Sigmoid colon (tissue), 7 donors: Measurements from ENCODE around the gene CLEC4D. TPM values are rescaled to one million over a fixed set of nuclear protein-coding genes. Genes with fewer than 3 reads are reported as not detected.
"Not testable (repeated sequence)": the region's sequence is repeated elsewhere in the genome, so short reads cannot be mapped to it uniquely, and the experiment has no call there.

ENCODE experiments used
- DNase-seq: peaks from one replicate; pipeline ENCODE4 v3.0.0-alpha.2; 2019
- H3K27ac ChIP-seq, 4 donors: fragments of 200-600 bp; sonication (generic); one replicate each; pipeline ENCODE4 v1.5.1; 2016 to 2019; ENCODE audit warnings: mild to moderate bottlenecking in 1 of 4
- H3K27me3 ChIP-seq, 3 donors: fragments of 200-600 bp; sonication (generic); one replicate each; pipeline ENCODE4 v1.5.1; 2019; ENCODE audit warnings: mild to moderate bottlenecking in 1 of 3
- H3K36me3 ChIP-seq, 4 donors: fragments of 200-600 bp; sonication (generic); one replicate each; pipeline ENCODE4 v1.5.1; 2016 to 2019
- H3K4me1 ChIP-seq, 4 donors: fragments of 200-600 bp; sonication (generic); one replicate each; pipeline ENCODE4 v1.5.1; 2017 to 2019
- H3K4me3 ChIP-seq, 4 donors: fragments of 200-600 bp; sonication (generic); one replicate each; pipeline ENCODE4 v1.5.1; 2017 to 2019; ENCODE audit warnings: mild to moderate bottlenecking in 2 of 4, moderate library complexity in 1 of 4
- H3K9me3 ChIP-seq, 4 donors: fragments of 200-600 bp in 3 of 4; sonication (generic) in 3 of 4; one replicate each; pipeline versions ENCODE4 v1.5.1 to v1.6.1; 2013 to 2019
- EP300 ChIP-seq, 4 donors: sonication (generic); formaldehyde crosslinking; IDR thresholded peaks; one replicate each; pipeline ENCODE4 v1.6.1; 2017; ENCODE audit warnings: antibody characterized with exemption in 4 of 4
- POLR2A ChIP-seq, 2 donors: fragments of 450-650 bp; IDR thresholded peaks; one replicate each; pipeline ENCODE4 v1.6.1; 2016; ENCODE audit warnings: antibody characterized with exemption in 2 of 2, mild to moderate bottlenecking in 2 of 2, moderate library complexity in 2 of 2
- POLR2AphosphoS5 ChIP-seq, 4 donors: sonication (generic); formaldehyde crosslinking; IDR thresholded peaks; one replicate each; pipeline ENCODE4 v1.6.1; 2017; ENCODE audit warnings: antibody characterized with exemption in 4 of 4
- WGBS, 2 donors: extraction: QIAGEN DNeasy Blood & Tissue Kit; methylation state at CpG; one replicate each; pipeline ENCODE4 v1.1.7; 2013; 5-methylcytosine and 5-hydroxymethylcytosine counted together
- intact Hi-C: fragments of 100-400 bp; cut with DNase I; formaldehyde crosslinking; loops from one replicate; pipeline ENCODE4 v1.15.1; 2023
- polyA plus RNA-seq, 3 donors: library from polyadenylated mRNA; stranded (reverse); fragments of 200-250 nt; gene quantifications; one replicate each; pipeline ENCODE4 v1.2.3, GENCODE V29; 2013
- small RNA-seq, 3 donors: library from RNA; depleted of rRNA; stranded (forward); fragments of <200 nt; gene quantifications; one replicate each; pipeline ENCODE3, GENCODE V24; 2016
- total RNA-seq, 4 donors: library from RNA; depleted of rRNA; stranded (reverse); fragments of >200 nt; gene quantifications; one replicate each; pipeline ENCODE4 v1.1.0, GENCODE V29; 2016
- TF ChIP-seq, protein P1 (sequence below), 4 experiments: fragments of 450-650 bp in 3 of 4; fragments of 200-600 bp in 1 of 4; IDR thresholded peaks; one replicate each; pipeline ENCODE4 v1.5.1; 2016 to 2019; ENCODE audit warnings: antibody characterized with exemption in 4 of 4, mild to moderate bottlenecking in 3 of 4, moderate library complexity in 2 of 4
- donor health status: healthy with polysubstance abuse.
- donor health status: Bipolar disorder and iron deficiency.
- donor health status: healthy.

CLEC4D gene
- total and polyA plus RNA-seq, 7 donors, result 0.12 to 0.55 (median 0.29) TPM; not detected in 3

DNA sequence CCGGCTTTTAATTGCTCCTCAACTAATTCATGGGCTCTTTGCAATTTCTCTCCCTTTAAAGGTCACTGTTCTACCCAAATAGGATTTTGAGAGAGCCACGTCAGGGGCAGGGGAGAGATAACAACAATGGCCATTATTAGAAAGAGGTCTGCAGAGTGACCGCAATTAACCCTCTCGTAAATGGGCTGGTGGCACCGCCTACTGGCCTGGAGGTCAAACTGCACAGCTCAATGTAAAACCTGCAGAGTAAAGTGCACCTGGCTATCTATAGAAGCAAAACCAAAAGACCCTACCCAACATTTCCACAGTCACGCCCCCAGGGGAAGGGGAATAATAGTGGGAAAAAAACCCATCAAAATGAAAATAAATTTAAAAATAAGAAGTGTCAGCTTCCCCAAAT, 49.0 kb downstream of the CLEC4D start:
- intact Hi-C loops, result no loop called here
- no peaks in the 10 kb centered on the region for H3K36me3 ChIP-seq
- WGBS, 2 donors, result 72 to 90% methylated on average over 6 of the region's 6 CpGs
- no peaks in the 10 kb centered on the region for H3K4me1 ChIP-seq
- H3K4me3 ChIP-seq, result no peak overlapping the region
- H3K27ac ChIP-seq, result no peak overlapping the region
- no peaks in the 10 kb centered on the region for H3K9me3 ChIP-seq
- DNase-seq, result no peak
- TF ChIP-seq EP300 (IDR thresholded peaks at IDR 0.05) (no peak), POLR2A (IDR thresholded peaks at IDR 0.05) (no peak), POLR2AphosphoS5 (IDR thresholded peaks at IDR 0.05) (no peak)
- TF ChIP-seq, protein P1, sequence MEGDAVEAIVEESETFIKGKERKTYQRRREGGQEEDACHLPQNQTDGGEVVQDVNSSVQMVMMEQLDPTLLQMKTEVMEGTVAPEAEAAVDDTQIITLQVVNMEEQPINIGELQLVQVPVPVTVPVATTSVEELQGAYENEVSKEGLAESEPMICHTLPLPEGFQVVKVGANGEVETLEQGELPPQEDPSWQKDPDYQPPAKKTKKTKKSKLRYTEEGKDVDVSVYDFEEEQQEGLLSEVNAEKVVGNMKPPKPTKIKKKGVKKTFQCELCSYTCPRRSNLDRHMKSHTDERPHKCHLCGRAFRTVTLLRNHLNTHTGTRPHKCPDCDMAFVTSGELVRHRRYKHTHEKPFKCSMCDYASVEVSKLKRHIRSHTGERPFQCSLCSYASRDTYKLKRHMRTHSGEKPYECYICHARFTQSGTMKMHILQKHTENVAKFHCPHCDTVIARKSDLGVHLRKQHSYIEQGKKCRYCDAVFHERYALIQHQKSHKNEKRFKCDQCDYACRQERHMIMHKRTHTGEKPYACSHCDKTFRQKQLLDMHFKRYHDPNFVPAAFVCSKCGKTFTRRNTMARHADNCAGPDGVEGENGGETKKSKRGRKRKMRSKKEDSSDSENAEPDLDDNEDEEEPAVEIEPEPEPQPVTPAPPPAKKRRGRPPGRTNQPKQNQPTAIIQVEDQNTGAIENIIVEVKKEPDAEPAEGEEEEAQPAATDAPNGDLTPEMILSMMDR (IDR thresholded peaks at IDR 0.05), result no peak
- no peaks in the 10 kb centered on the region for H3K27me3 ChIP-seq

DNA sequence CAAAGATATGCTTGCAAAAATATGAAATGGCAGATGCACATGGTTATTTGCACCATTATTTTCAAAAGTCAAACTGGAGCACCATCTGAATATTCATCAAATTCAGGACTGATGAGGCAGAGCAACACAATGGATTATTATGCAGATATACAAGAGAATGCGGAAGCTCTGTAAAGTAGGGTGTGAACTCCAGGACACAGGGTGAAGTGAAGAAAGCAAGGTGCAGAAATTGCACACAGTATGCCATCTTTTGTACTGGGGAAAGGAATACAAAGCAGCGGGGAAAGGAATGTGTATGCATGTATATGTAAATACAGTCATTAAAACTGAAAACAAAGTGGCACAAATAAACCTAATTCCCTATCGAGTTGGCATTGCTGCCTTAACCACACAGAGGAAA, 50.1 kb downstream of the CLEC4D start:
- Histone ChIP-seq H3K4me3 (no peak overlapping the region), H3K4me1 (no peaks in the 10 kb centered on the region), H3K36me3 (no peaks in the 10 kb centered on the region), H3K27ac (no peak overlapping the region), H3K9me3 (no peaks in the 10 kb centered on the region), H3K27me3 (no peaks in the 10 kb centered on the region)
- TF ChIP-seq POLR2A (IDR thresholded peaks at IDR 0.05) (no peak), EP300 (IDR thresholded peaks at IDR 0.05) (no peak), POLR2AphosphoS5 (IDR thresholded peaks at IDR 0.05) (no peak)
- TF ChIP-seq, protein P1 (IDR thresholded peaks at IDR 0.05), result no peak
- no peak for DNase-seq
- intact Hi-C loops, result no loop called here
- 71 to 76% methylated on average over 3 of the region's 3 CpGs for WGBS, 2 donors

DNA sequence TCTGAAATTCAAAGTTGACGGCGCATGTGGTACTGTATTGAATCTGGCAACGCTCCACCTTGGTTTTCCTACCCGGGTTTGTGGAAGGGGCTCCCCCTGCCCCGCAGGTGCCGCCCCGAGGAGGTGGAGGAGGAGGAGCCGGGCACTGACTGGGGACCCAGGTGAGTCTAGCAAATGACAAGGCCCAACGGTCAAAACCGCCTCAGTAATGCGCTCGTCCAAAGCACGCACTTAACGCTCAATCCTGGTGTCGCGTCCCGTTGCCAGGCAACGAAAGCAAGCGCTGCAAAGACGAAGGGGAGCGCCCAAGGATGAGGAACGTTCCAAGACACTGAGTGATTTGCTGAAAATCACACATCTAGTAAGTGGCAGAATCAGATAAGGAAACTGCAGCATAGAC, 51.4 kb downstream of the CLEC4D start:
- Histone ChIP-seq H3K9me3 (no peaks in the 10 kb centered on the region), H3K36me3 (no peaks in the 10 kb centered on the region), H3K27ac (no peak overlapping the region), H3K4me1 (no peaks in the 10 kb centered on the region), H3K27me3 (no peaks in the 10 kb centered on the region), H3K4me3 (no peak overlapping the region)
- WGBS, 2 donors, result 70 to 81% methylated on average over 22 of the region's 22 CpGs
- no peak for DNase-seq
- no peak for TF ChIP-seq POLR2A (IDR thresholded peaks at IDR 0.05)
- TF ChIP-seq, protein P1 (IDR thresholded peaks at IDR 0.05), result no peak
- TF ChIP-seq POLR2AphosphoS5 (IDR thresholded peaks at IDR 0.05), result no peak
- no peak for TF ChIP-seq EP300 (IDR thresholded peaks at IDR 0.05)
- intact Hi-C loops, result no loop called here

DNA sequence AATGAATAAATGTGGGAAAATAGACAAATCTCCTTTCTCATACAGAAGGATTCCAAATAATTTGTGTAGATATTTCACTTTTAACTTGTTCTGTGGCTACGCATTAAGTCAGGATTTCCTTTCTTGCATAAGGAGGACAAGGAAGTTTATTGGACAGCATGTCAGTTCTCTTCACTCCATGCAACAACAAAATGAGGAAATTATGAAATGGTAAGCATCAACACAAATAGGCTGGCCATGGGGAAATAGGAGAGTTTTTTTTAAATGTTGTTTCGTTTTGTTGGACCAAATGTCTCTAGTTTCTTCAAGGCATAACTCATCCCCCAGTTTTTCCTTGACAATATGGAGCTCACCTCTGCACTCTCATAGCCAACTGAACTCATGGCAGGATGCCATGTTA, 52.7 kb downstream of the CLEC4D start:
- intact Hi-C loops, H3K4me3 ChIP-seq, H3K4me1 ChIP-seq, H3K27ac ChIP-seq, H3K9me3 ChIP-seq, DNase-seq, H3K27me3 ChIP-seq, H3K36me3 ChIP-seq: not testable (repeated sequence)
- WGBS, 2 donors, result 74 to 84% methylated on average over 2 of the region's 2 CpGs

DNA sequence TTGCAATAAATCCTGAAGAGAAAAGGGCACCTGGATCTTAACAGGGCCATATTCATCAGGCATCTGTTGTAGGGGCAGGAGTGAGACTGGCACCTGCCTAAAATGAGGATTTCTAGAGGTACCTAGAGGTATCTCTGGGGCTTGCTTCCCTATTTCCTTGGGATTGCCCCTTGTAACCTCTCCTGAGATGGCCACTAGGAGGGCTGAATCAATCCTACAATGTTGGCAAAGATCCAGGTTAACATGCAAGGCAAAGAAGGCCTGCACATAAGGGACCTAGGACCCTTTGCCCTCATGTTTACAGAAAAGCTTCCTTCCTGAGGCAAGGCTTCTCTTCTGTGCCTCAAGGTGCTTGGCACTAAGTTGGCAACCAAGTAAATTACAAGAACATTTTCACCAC, 53.2 kb downstream of the CLEC4D start:
- no peaks in the 10 kb centered on the region for H3K27me3 ChIP-seq
- H3K4me3 ChIP-seq, result no peak overlapping the region
- no peaks in the 10 kb centered on the region for H3K4me1 ChIP-seq
- no peak for DNase-seq
- TF ChIP-seq EP300 (IDR thresholded peaks at IDR 0.05) (no peak), POLR2A (IDR thresholded peaks at IDR 0.05) (no peak), POLR2AphosphoS5 (IDR thresholded peaks at IDR 0.05) (no peak)
- TF ChIP-seq, protein P1 (IDR thresholded peaks at IDR 0.05), result no peak
- no peak overlapping the region for H3K27ac ChIP-seq
- H3K9me3 ChIP-seq, result no peaks in the 10 kb centered on the region
- no peaks in the 10 kb centered on the region for H3K36me3 ChIP-seq
- intact Hi-C loops, result no loop called here

Small RNAs within 50 kb of the gene (small RNA-seq; reads per million reads assigned to genes)
- gene RNU6-275P, result 0 reads per million in 3 donors

Other genes with a start within 250 kb of the CLEC4D start
- gene CLEC6A, start 57.5 kb upstream of the CLEC4D start, total RNA-seq, result not detected
- gene CLEC6A, start 57.5 kb upstream of the CLEC4D start, polyA plus RNA-seq, result under 1 TPM in 1 of 3 donors, not detected in 2; 0.29 TPM
- gene CLEC4E, start 27.4 kb downstream of the CLEC4D start, total RNA-seq, result 1 to 10 TPM; 1.9 to 5.4 (median 3.8) TPM
- 1 to 10 TPM in 2 of 3 donors, under 1 TPM in 1; 0.46 to 2.0 (median 1.8) TPM for gene CLEC4E, start 27.4 kb downstream of the CLEC4D start, polyA plus RNA-seq
- gene AICDA, start 99.4 kb downstream of the CLEC4D start, total RNA-seq, result 1 to 10 TPM in 1 of 4 donors, not detected in 3; 1.1 TPM
- gene AICDA, start 99.4 kb downstream of the CLEC4D start, polyA plus RNA-seq, result under 1 TPM in 2 of 3 donors, not detected in 1; 0.60 to 0.80 TPM
- 100 to 1,000 TPM in 3 of 4 donors, 10 to 100 TPM in 1; 33.3 to 313 (median 209) TPM for gene MFAP5, start 149.3 kb downstream of the CLEC4D start, total RNA-seq
- 10 to 100 TPM in 1 of 3 donors, 1 to 10 TPM in 2; 6.2 to 36.0 (median 7.2) TPM for gene MFAP5, start 149.3 kb downstream of the CLEC4D start, polyA plus RNA-seq
- 10 to 100 TPM; 52.3 to 60.4 (median 57.6) TPM for gene RIMKLB, start 184.5 kb downstream of the CLEC4D start, total RNA-seq
- gene RIMKLB, start 184.5 kb downstream of the CLEC4D start, polyA plus RNA-seq, result 1 to 10 TPM in 2 of 3 donors, under 1 TPM in 1; 0.23 to 8.5 (median 8.4) TPM